ENCODE data around the gene CEP63.
A peak's percentile ranks its signal among the peaks of the same experiment; 100 is the strongest.
"Not testable (repeated sequence)": the region's sequence is repeated elsewhere in the genome, so short reads cannot be mapped to it uniquely, and the experiment has no call there.

CEP63 gene

DNA sequence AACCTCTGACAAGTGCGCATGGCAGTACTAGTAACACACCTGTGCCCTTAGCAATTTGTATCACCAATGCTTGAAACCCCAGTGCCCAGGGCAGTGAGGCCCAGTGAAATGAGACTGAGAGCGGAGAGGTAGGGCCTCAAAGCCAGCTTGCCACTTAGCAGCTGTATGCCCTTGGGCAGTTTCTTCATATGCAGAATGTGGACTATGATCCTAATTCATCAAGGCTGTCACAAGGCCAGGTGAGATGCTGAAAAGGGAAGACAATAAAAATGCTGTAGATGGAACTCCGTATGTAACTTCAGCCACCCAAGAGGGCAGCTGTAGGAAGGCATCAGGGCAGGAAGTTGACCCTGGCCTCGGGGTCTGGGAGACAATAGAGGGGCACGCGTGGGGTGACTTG is 90.6 kb downstream of the CEP63 start:
- no peak for DNase-seq (ENCODE audit: low read depth, low spot score)

DNA sequence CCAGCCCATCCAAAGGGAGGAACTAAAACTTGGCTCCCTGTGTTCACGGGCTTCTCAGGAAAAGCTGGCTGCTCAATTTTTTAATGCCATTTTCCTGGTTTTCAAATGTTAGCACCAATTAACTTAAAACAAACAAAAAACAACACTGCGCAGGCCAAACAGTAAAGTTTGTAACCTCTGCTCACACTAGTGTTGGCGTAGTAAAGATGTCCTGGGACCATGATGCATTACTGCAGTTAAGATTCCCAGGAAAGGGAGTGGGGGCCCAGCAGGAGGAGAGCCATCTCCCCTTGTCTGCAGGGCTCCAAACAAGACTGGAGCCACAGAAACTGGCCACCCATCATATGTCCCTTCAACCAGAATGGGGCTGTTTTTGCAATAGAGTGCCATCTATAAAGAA is 91.0 kb downstream of the CEP63 start:
- DNase-seq (ENCODE audit: low read depth, low spot score), result no peak

DNA sequence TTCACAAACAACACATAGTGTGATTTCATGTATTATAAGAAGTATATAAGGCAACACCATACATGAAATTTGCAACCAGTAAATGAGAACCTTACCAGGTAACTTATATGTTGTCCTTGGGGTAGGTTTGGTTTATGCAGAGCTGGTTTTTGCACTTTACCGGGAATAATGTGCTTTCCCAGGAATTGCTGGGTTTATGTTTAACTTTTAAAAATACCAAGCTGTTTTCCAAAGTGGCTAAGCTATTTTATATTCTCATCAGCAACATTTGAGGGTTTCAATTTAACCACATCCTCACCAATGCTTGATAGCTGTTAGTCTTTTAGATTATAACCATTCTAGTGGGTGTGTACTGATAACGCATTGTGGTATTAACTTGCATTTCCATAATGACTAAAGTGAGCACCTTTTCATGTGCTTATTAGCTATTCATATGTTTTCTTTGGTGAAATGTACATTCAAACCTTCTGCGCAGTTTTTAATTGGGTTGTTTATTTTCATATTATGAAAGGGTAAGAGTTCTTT is 93.3 kb downstream of the CEP63 start:
- no peak for DNase-seq (ENCODE audit: low read depth, low spot score)

DNA sequence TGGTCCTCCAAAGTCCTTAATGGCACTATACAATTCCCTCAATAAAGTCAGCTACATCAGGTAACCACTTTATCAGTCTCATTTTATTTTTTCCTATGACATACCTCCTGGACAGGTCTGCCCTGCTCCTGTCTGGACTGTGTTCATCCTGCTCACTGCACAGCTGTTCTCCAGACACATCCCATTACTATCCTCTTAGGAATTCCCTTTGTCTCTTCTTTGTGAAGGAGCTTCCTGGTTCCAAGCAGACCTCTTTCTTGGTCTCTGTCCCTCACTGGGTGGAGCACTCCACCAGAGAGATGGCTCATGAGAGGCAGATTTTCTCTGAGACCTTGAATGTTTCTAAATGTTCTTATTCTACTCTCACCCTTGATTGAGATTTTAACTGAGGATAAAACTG is 104.9 kb downstream of the CEP63 start:
- no peak for DNase-seq (ENCODE audit: low read depth, low spot score)

DNA sequence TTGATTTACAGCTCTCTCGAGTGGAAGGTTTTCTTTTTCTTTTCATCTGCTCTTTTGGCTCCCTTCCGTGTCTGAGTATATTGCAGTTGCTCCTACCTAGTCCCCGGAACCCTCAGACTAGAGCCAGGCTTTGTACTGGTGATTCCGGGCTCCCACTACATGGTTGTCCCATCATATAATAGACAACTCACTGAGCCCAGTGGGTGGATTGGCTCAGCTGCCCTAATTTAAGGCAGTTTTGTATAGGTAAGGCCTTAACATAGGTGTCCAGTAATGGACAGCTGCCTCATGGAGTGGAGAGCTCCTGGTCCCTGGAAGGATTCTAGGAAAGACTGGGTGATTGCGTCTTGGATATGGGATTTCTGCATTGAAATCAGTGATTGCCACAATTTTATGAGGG is 106.9 kb downstream of the CEP63 start:
- no peak for DNase-seq (ENCODE audit: low read depth, low spot score)

DNA sequence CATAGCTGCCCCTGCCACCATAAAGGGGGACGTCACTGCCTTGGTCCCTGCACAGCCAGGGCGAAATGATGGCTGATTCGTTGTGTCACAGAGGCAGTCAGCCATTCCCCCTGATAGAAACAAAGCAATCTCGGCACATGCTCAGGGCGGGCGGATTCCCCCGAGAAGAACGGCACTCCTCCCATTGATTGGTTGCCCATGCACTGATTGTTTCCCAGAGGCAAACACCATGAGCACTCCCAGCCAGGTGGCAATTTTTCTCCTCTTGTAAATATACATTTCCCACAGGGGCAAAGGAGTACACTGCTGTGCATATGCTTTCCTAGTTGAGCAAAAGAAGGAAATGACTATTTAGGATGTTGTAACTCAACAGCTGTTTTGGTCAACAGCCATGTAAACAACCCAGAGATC is 108.5 kb downstream of the CEP63 start:
- no peak for DNase-seq (ENCODE audit: low read depth, low spot score)

DNA sequence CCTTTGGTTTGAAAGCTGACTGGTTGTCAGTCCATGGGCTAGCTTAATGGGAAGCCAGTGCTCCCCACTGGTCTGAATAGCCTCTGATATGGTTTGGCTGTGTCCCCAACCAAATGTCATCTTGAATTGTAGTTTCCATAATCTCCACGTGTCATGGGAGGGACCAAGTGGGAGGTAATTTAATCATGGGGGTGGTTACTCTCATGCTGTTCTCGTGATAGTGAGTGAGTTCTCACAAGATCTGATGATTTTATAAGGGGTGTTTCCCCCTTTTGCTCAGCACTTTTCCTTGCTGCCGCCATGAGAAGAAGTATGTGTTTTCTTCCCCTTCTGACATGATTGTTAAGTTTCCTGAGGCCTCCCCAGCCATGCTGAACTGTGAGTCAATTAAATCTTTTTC is 109.1 kb downstream of the CEP63 start:
- not testable (repeated sequence) for DNase-seq (ENCODE audit: low read depth, low spot score)

DNA sequence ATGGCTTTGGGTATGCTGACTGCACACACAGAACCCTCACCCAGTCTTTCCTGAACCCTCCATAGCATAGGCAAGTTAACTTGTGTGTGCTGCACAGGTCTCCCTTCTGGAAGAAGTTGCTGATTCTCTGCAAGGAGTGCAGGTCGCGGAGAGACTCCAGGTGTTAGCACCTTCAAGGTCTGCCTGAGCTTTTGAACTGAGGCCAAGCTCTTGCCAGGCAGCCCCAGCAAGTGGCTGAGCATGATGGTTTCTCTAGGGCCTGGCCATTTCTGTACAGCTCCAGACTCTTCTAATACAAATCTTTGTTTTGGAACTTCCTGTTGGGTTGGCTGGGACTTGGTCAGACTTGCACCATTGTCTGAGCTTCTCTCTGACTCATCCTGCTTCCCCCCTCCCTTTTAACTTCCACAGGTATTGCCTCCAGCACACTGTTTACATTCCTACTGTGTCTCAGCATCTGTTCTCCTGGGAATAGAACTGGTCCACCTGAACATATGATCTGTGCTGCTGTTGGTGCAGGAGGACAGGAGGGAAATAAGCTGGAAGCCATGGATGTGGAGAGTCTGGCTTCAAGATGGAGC is 111.6 kb downstream of the CEP63 start:
- no peak for DNase-seq (ENCODE audit: low read depth, low spot score)

DNA sequence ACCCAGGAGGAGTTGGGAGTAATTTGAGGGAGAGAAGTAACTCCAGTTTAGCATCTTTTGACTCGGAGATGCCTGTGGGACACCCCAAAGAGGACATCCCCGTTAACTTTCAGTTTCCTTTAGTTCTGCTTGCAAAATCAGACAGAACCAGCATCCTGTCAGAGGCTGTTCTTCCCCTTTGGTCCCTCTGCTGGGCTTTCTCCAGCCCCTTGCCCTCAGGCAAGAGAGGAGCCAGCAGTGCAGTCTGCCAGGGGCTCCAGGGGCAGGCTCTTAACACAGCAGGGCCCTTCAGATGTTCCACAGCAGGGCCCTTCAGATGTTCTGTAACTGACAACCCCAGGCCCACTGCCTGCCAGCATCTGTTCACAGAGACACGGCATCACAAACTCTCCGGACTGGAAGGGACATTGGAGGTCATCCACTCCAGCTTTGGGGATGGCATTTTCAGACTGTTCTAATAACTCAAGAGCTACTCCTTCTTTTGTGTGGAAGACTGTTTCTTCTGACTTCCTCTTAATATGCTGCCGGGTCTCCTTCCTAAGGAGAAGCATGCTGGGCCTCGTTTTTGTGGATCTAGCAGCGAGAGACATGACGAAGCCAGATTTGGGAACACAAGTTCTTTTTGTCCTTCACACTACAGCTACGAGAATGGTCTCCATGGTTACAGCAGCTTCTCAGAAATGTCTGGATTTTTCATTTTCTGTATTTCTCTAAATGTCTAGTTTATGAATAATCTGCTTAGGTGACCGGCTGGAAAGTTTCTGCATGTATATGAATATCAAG is 113.1 kb downstream of the CEP63 start:
- DNase-seq (ENCODE audit: low read depth, low spot score), result no peak

DNA sequence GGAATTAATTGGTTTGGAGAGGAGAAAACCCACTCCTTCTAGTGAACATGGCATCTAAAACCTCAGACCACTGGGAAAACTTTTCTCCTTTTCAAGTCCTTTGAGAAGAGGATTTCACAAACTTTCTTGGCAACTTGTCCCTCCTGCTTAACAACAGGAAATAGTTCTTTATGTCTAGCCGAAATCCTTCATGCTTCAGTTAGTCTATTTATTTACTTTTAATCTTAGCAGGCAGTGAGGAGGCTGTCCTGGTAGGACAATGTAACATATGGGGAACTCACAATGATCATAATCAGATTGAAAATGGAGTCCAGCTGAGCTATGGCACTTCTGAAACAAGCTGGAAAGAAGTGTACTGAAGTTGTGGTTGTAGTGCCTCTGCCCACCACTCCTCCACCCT is 114.3 kb downstream of the CEP63 start:
- DNase-seq (ENCODE audit: low read depth, low spot score), result no peak

DNA sequence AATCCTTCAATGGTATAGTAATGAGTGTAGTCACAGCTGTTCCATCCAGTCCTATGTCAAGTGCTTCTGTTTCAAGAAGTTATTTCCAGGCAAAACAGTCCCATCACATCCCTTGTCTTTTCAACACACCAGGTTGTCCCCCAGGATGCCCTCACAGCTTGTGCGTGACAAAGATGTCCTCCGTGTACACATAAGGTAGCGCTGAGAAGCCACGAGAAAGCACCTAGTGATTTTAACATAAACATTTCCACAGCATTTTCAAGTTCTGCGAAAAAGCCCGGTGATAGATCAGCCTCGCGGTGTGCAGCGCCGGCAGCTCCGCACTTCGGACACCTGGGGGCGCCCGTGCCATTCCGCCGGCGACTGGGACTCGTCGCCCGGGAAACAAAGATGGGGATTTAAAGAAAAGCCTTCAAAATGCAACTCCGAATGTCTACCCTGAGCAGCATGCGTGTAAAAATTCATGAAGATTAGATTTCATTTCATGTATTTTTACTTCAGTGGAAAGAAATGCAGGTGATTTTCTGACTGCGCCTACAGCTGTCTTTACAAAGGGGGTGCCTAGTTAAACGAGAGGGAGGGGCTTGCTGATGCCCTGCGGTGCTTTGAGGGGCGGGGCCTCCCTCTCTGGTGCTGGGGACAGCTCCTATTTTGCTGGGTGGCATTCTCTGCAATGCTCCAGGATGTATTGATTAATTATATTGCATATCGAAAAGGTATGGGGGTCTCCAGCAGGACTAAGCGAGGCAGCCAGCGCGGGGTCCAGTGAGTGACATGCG is 115.0 kb downstream of the CEP63 start:
- DNase-seq (ENCODE audit: low read depth, low spot score), result peak; percentile 27

DNA sequence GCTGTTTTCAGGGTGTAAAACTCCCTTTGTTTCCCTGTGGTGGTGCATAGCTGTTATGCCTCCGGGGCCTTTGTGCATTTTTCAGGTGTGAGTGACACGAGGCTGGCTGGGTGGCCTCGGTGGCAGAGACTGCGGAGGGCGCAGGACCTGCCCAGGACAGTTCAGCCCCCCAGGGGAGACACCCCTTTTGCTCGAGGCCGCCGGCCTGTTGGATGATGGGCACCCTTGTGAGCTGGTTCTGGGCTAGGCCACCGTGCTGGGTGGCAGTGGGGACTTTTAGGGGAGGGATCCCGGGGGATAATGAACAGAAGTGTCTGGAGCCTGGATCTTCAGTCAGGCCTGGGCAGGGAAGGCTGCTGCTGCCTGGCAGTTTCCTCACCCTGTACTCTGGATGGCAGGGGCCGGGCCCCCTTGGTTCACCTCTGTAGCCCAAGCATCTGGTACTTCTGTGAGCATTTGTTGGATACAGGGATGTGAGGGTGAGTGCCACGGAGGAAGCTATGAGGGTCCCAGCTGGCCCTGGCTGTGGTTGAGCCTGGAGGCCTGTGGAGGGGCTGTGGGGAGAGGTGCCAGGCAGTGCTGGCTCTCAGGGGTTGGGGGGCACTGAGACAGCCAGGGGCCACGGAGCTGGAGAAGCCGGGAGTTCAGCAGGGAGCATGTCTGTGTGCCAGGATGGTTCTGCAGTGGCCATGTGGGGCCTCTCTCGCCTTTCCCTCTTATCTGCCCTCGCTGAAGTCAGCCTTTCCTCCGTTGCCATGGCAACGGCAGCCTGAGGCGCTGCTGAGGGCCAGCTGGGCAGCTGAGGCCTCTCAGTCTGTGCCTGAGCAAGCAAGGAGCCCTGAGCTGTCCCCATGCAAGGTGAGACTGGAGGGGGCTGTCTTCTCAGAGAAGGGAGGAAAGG is 115.9 kb downstream of the CEP63 start:
- DNase-seq (ENCODE audit: low read depth, low spot score), result no peak

DNA sequence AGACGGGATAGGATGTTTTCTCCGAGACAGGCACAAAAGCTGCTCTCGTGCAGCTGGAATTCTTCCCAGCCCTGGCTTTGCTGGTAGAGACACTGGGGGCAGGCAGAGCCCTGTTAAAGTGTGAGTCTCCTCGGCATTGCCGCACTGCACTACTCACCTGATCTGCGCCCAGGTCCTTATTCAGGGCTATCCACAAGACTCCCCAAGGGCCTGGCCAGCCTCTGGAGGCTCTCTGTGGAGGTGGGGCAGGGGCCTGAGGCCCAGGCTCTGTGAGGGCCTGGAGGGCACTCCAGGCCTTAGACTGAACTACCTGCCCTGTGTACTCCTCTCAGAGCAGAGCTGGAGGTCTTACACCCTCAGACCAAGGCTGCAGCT is 116.6 kb downstream of the CEP63 start:
- no peak for DNase-seq (ENCODE audit: low read depth, low spot score)

DNA sequence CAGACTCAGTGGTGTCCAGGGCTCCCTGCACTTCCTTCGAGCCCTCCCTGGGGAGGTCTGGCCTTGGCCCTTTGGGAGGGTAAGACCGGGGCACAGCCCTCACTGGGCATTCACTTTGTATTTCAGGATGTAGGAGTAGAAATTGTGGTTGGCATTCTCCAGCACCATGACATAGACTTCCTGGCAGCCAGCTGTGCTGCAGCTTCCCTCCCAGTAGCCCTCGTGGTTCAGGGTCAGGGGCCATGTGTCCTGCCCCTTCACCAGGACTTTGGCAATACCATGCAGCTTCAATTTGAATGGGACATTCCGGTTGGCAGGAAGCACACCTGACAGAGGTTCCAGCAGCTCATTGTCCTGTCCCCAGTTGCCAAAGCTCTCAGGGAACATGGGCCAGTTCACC is 117.6 kb downstream of the CEP63 start:
- DNase-seq (ENCODE audit: low read depth, low spot score), result no peak

DNA sequence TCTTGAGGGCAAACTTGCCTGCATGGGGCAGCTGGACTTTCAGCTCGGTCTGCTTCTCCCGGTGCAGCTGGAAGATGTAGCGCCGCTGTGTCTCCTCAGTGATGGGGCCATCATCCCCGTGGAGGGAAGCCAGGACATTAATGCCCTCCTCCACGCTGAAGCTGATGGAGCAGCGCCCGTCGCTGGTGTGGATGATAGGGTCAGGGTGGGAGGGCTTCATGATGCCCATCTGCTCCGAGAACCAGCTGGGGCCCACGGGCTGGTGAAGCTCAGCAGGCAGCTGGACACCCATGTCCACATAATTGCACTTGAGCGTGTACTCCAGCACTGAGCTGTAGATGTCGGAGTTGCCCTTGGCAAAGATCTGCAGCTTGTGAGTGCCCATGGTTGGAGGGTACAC is 118.1 kb downstream of the CEP63 start:
- no peak for DNase-seq (ENCODE audit: low read depth, low spot score)

DNA sequence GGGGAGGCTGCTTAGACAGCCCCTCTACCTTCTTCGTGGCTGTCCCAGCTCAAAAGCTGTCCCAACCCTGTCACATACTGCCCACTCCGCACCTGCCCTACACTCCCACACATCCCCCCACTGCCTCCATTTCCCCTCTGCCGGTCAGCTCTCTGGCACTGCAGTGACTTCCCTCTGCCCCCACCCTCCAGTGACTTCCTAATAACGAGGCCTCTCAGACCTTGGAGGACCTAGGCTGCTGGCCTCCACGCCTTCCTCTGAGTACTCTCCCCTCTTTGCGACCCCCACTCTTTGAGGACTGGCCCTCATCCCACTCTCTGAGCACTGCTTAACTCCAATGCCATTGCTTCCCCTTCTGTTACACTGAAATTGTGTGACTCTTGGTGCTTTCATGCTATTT is 119.7 kb downstream of the CEP63 start:
- DNase-seq (ENCODE audit: low read depth, low spot score), result no peak

DNA sequence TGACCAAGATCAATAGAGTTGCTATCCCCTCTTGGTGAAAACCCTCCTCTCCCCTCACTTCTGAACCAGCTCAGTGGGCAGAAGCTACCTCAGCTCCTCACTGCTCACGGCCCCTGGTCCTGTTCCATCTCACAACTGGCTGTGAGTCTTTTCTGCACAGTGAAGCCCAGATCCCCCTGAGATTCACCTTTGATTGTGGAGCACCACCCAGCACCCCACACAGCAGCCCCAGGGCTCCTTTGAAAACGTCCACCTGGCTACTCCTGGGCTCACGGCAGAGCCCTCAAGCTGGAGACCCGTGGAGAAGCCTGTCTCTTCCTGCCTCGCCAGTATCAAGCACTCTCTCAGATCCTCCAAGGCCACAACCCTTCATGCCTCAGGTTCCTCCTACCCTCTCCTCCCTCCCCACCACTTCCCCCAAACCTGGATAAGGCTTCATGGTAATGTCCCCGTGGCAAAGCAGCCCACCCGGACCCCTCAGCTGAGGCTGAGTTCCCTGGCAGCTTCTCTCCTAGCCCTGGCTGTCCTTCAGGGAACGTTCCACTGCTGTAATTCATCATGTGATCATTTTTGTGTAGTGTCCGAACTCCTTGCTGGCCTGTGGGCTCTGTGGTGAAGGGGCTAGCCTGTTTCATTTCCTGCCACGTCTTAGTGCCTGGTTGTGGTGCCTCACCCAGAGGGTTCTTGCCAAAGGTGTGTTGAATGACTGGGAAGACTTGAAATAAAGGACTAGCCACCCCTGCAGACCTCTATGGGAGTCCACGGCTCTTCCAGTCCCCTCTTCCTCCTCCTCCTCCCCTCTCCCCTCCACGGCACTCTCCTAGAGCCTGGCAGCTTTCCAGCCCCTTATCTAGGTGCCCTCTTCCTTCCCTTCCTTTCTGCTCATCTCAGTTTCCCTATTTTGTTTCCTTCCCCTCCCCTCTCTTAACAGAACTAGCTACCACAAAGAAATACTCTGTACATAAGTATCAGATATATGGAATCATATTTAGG is 120.5 kb downstream of the CEP63 start:
- DNase-seq (ENCODE audit: low read depth, low spot score), result no peak

DNA sequence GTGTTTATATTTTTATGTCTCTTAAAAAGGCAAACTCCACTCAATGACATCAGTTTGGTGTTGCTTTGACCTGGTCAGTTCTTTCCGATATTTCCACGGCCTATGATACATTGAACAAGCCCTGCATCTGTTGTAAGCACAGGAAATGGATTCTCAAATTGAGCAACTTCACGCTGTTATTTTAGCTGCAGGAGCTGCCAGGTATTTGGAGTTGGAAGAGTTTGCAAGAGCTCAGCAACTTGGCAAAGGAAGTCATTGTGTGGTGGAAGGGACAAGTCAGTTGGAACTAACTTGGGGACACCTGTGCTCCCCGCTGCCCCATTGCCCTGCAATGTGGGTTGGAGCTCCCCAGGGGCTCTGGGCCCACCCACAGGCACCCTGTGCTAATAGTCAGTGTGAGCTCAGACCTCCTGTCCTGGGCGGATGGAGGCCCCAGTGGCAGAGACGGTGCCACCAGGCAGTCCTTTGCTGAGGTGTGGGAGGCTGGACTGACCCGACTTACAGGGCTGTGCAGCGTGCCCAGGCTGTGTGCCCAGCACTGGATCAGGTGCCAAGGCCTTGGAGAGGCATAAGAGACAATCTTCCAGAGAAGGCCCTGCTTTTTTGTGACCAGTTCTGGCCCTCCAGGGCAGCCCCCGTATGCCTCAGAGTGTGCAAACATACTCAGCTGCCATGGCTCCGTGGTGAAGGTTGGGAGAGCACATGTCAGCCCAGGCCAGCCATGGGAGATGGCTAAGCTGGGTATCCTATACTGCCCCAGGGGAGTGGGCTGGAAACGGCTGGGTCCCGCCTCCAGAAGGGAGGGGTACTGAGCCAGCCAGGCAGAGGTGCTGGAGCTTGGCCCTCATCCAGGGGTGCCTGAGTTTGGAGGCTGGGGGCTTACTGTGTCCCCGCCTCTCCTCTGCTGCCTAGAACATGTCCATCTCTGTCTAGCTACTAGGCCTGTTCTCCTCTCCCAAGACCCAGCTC is 121.5 kb downstream of the CEP63 start:
- DNase-seq (ENCODE audit: low read depth, low spot score), result no peak
